Measurements from ENCODE around the gene GNAQ. TPM values are rescaled to one million over a fixed set of nuclear protein-coding genes. Genes with fewer than 3 reads are reported as not detected.

The GNAQ gene
- total and polyA plus RNA-seq, 2 experiments from 2014 or later, result 21.1 to 43.1 TPM

- Histone ChIP-seq H3K79me2 (replicated peaks; ENCODE audit: insufficient read depth) (no peaks in the 10 kb centered on the region), H3K27me3 (ENCODE audit: insufficient read depth) (no peaks in the 10 kb centered on the region), H3K4me1 (ENCODE audit: insufficient read depth) (peaks cover 10% of the 10 kb centered on the region), H3K4me2 (no peak overlapping the region), H2AFZ (no peak overlapping the region), H3K4me3 (no peak overlapping the region), H3K36me3 (ENCODE audit: insufficient read depth) (no peaks in the 10 kb centered on the region), H3K9me2 (ENCODE audit: insufficient read depth) (peaks cover 8% of the 10 kb centered on the region; the same call in 1 of the 2 replicates), H3K27ac (ENCODE audit: low read depth) (no peak overlapping the region), H4K20me1 (replicated peaks; ENCODE audit: insufficient read depth) (no peaks in the 10 kb centered on the region), H3F3A (replicated peaks; ENCODE audit: low read depth) (no peaks in the 10 kb centered on the region)
- Mint-ChIP-seq H3K9me3 (no peaks in the 10 kb centered on the region), H3K36me3 (ENCODE audit: low read depth) (no peaks in the 10 kb centered on the region), H3K27me3 (ENCODE audit: insufficient read depth, low read depth, poor library complexity) (peaks cover 2% of the 10 kb centered on the region), H3K4me1 (peaks cover 23% of the 10 kb centered on the region), H3K27ac (no peak overlapping the region), H3K4me3 (no peak overlapping the region)
- no peak for TF ChIP-seq EZH2 (IDR thresholded peaks at IDR 0.05; ENCODE audit: low read depth, unreplicated experiment)
- TF ChIP-seq CTCF (conservative IDR thresholded peaks at IDR 0.05; ENCODE audit: low read depth in 2 of 2), result no peak
- TF ChIP-seq ZNF462 (CRISPR knock-in tag; IDR thresholded peaks at IDR 0.05), result no peak
- no peak for TF ChIP-seq JUNB (IDR thresholded peaks at IDR 0.05; ENCODE audit: unreplicated experiment)
- no peak for TF ChIP-seq CREB1 (CRISPR knock-in tag; IDR thresholded peaks at IDR 0.05; ENCODE audit: low read depth)
- TF ChIP-seq STAT1 (IDR thresholded peaks at IDR 0.05; ENCODE audit: unreplicated experiment), result no peak
- no peak for DNase-seq (ENCODE audit: low spot score)
- no peak for ATAC-seq
These were observed 281.3 kb downstream of the GNAQ start for GRCh38 chr9:77750284-77750683.
